H9 (cell line): Measurements from ENCODE around the gene ZNRF3. TPM values are rescaled to one million over a fixed set of nuclear protein-coding genes. Genes with fewer than 3 reads are reported as not detected.

Experiments used
- DNase-seq: peaks from one replicate; pipeline ENCODE4 v3.0.0-alpha.2; 2017
- H2AFZ ChIP-seq: one replicate; pipeline ENCODE4 v1.6.1; 2013; ENCODE audit warnings: mild to moderate bottlenecking, low read length, control low read depth, moderate library complexity
- H2AK5ac ChIP-seq: 2 replicates; pipeline ENCODE4 v1.6.1; 2013; ENCODE audit warnings: low read length, control low read depth, mixed read lengths; ENCODE audit not compliant: insufficient read length
- H2BK120ac ChIP-seq: one replicate; pipeline ENCODE4 v1.6.1; 2013; ENCODE audit warnings: low read depth, mild to moderate bottlenecking, low read length, control low read depth, inconsistent platforms; ENCODE audit not compliant: poor library complexity, severe bottlenecking
- H2BK12ac ChIP-seq: 2 replicates; pipeline ENCODE4 v1.6.1; 2013; ENCODE audit warnings: low read length, control low read depth, mixed read lengths, low read depth; ENCODE audit not compliant: insufficient read length
- H2BK15ac ChIP-seq: 2 replicates; pipeline ENCODE4 v1.6.1; 2013; ENCODE audit warnings: low read depth, low read length, control low read depth
- H2BK20ac ChIP-seq: one replicate; pipeline ENCODE4 v1.6.1; 2013; ENCODE audit warnings: low read depth, mild to moderate bottlenecking, low read length, control low read depth, inconsistent platforms; ENCODE audit not compliant: poor library complexity, severe bottlenecking
- H2BK5ac ChIP-seq: 2 replicates; pipeline ENCODE4 v1.6.1; 2013; ENCODE audit warnings: low read length, control low read depth, mixed read lengths; ENCODE audit not compliant: insufficient read length
- H3K14ac ChIP-seq: 2 replicates; pipeline ENCODE4 v1.6.1; 2013; ENCODE audit warnings: low read length, control low read depth; ENCODE audit not compliant: insufficient read depth
- H3K18ac ChIP-seq: 2 replicates; pipeline ENCODE4 v1.6.1; 2013; ENCODE audit warnings: low read depth, mild to moderate bottlenecking, mixed read lengths, low read length, control low read depth; ENCODE audit not compliant: insufficient read length
- H3K23ac ChIP-seq: 2 replicates; pipeline ENCODE4 v1.6.1; 2013; ENCODE audit warnings: low read length, control low read depth, mixed read lengths, low read depth; ENCODE audit not compliant: insufficient read length
- H3K23me2 ChIP-seq: 2 replicates; pipeline ENCODE4 v1.6.1; 2013; ENCODE audit warnings: low read depth, mild to moderate bottlenecking, mixed read lengths, low read length, control low read depth; ENCODE audit not compliant: insufficient read length, poor library complexity, severe bottlenecking
- H3K27ac ChIP-seq: 2 replicates; pipeline ENCODE4 v1.5.1; 2013; ENCODE audit warnings: low read length, control low read depth, mixed read lengths, low read depth; ENCODE audit not compliant: insufficient read length
- H3K27me3 ChIP-seq: 2 replicates; pipeline ENCODE4 v1.6.1; 2013; ENCODE audit warnings: low read length, control low read depth, inconsistent platforms; ENCODE audit not compliant: insufficient read depth
- H3K4ac ChIP-seq: 2 replicates; pipeline ENCODE4 v1.6.1; 2013; ENCODE audit warnings: low read depth, mild to moderate bottlenecking, control low read depth, inconsistent platforms, low read length, moderate library complexity
- H3K4me1 ChIP-seq: 2 replicates; pipeline ENCODE4 v1.6.1; 2013; ENCODE audit warnings: low read length, control low read depth, inconsistent platforms; ENCODE audit not compliant: insufficient read depth
- H3K4me2 ChIP-seq: 2 replicates; pipeline ENCODE4 v1.6.1; 2013; ENCODE audit warnings: low read length, control low read depth, mixed read lengths; ENCODE audit not compliant: insufficient read length, insufficient read depth
- H3K56ac ChIP-seq: 2 replicates; pipeline ENCODE4 v1.6.1; 2013; ENCODE audit warnings: low read depth, mild to moderate bottlenecking, mixed read lengths, low read length, control low read depth; ENCODE audit not compliant: insufficient read length
- H3K79me1 ChIP-seq: 2 replicates; pipeline ENCODE4 v1.6.1; 2013; ENCODE audit warnings: low read depth, mild to moderate bottlenecking, moderate library complexity, low read length, control low read depth, inconsistent platforms; ENCODE audit not compliant: insufficient read depth, poor library complexity, severe bottlenecking
- H3K79me2 ChIP-seq: 2 replicates; pipeline ENCODE4 v1.6.1; 2013; ENCODE audit warnings: low read length, control low read depth, inconsistent platforms; ENCODE audit not compliant: insufficient read depth
- H3K9ac ChIP-seq: 2 replicates; pipeline ENCODE4 v1.6.1; 2013; ENCODE audit warnings: low read length, control low read depth, mixed read lengths; ENCODE audit not compliant: insufficient read length; ENCODE audit errors: extremely low read depth
- H3K9me3 ChIP-seq: one replicate; pipeline ENCODE4 v1.6.1; 2013; ENCODE audit warnings: low read depth, low read length, inconsistent platforms; ENCODE audit not compliant: control insufficient read depth
- H3T11ph ChIP-seq: one replicate; pipeline ENCODE4 v1.6.1; 2013; ENCODE audit warnings: mild to moderate bottlenecking, low read length, control low read depth, inconsistent platforms
- H4K20me1 ChIP-seq: one replicate; pipeline ENCODE4 v1.6.1; 2013; ENCODE audit not compliant: control insufficient read depth, insufficient read length, insufficient read depth
- H4K5ac ChIP-seq: 2 replicates; pipeline ENCODE4 v1.6.1; 2013; ENCODE audit warnings: low read depth, mild to moderate bottlenecking, mixed read lengths, low read length, control low read depth; ENCODE audit not compliant: insufficient read length
- H4K8ac ChIP-seq: replicated peaks from 2 replicates; pipeline ENCODE4 v1.6.1; 2013; ENCODE audit warnings: low read length, control low read depth, mixed read lengths, low read depth; ENCODE audit not compliant: insufficient read length
- H4K91ac ChIP-seq: 2 replicates; pipeline ENCODE4 v1.6.1; 2013; ENCODE audit warnings: low read depth, mild to moderate bottlenecking, moderate library complexity, mixed read lengths, low read length, control low read depth; ENCODE audit not compliant: insufficient read length
- H3K27ac Mint-ChIP-seq, 3 experiments: 2 replicates in 2 of 3; 3 replicates in 1 of 3; pipeline ENCODE4 v1.8.0; 2020 to 2021; ENCODE audit warnings: mixed read lengths in 3 of 3, mild to moderate bottlenecking in 1 of 3, moderate library complexity in 1 of 3
- H3K27me3 Mint-ChIP-seq: 2 replicates; pipeline ENCODE4 v1.8.0; 2021; ENCODE audit warnings: low read depth, mild to moderate bottlenecking, moderate library complexity, mixed read lengths
- H3K36me3 Mint-ChIP-seq, 3 experiments: 2 replicates in 2 of 3; 3 replicates in 1 of 3; pipeline ENCODE4 v1.8.0; 2020 to 2021; ENCODE audit warnings: low read depth in 3 of 3, mixed read lengths in 3 of 3; ENCODE audit not compliant: insufficient read depth in 1 of 3
- H3K4me1 Mint-ChIP-seq, 2 experiments: 2 replicates each; pipeline ENCODE4 v1.8.0; 2020; ENCODE audit warnings: mixed read lengths in 2 of 2
- H3K4me3 Mint-ChIP-seq, 2 experiments: 2 replicates in 1 of 2; 3 replicates in 1 of 2; pipeline ENCODE4 v1.8.0; 2020 to 2021; ENCODE audit warnings: mild to moderate bottlenecking in 2 of 2, mixed read lengths in 2 of 2, moderate library complexity in 1 of 2
- H3K9me3 Mint-ChIP-seq, 2 experiments: 2 replicates in 1 of 2; 3 replicates in 1 of 2; pipeline ENCODE4 v1.8.0; 2020; ENCODE audit warnings: mild to moderate bottlenecking in 2 of 2, mixed read lengths in 2 of 2, moderate library complexity in 1 of 2
- WGBS: extraction: QIAGEN DNeasy Blood & Tissue Kit; methylation state at CpG from one replicate; pipeline ENCODE4 v1.1.7; 2013; ENCODE audit warnings: missing lambda C conversion rate, low lambda C conversion rate, mixed read lengths; ENCODE audit not compliant: insufficient read length; ENCODE audit errors: extremely low coverage; 5-methylcytosine and 5-hydroxymethylcytosine counted together
- total RNA-seq: library from RNA; stranded (reverse); gene quantifications from 2 replicates; pipeline ENCODE4 v1.2.1, GENCODE V29; 2021
- TF ChIP-seq, protein P1 (sequence below): fragments of 200-600 bp; sonication (generic); conservative IDR thresholded peaks from 3 replicates; pipeline ENCODE4 v1.8.0; 2021; ENCODE audit warnings: antibody characterized with exemption, mild to moderate bottlenecking

The ZNRF3 gene
- total RNA-seq, 1 experiment from 2014 or later, result 20.6 TPM

DNA sequence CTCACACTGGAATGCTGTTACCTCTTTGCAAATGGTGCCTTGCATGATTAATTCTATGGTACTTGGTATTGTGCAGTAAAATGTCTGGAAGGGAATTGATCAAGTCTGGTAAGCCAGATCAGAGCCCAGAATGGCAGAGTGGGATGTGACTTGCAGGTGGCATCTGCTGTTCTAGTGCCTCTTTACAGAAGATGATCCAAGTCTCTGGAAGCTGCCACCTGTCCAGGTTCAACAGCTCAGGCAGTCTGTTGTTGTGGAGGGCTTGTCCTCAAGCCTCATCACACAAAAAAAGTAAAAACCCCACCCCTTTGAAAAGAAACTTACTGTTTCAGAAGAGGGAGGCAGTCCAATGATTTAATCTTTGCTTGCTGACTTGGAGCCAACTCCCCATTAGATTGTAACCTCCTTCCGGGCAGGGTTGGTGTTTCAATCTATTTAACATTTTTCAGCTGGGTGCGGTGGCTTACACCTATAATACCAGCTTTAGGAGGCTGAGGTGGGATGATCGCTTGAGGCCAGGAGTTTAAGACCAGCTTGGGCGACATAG is 17.1 kb downstream of the ZNRF3 start:
- H3K4me3 Mint-ChIP-seq, result no peak overlapping the region
- peaks cover 62 to 64% of the 10 kb centered on the region in 2 experiments for H3K4me1 Mint-ChIP-seq
- Histone ChIP-seq H3K56ac (no peak overlapping the region), H3K4me2 (no peak overlapping the region), H2BK15ac (no peak overlapping the region), H3K4ac (no peak overlapping the region), H3K4me1 (peaks cover 24% of the 10 kb centered on the region; the same call in 1 of the 2 replicates), H3K23me2 (no peaks in the 10 kb centered on the region), H2AK5ac (no peak overlapping the region), H3K23ac (no peak overlapping the region), H2BK5ac (no peak overlapping the region), H3T11ph (no peak overlapping the region), H3K27me3 (no peaks in the 10 kb centered on the region), H3K9me3 (no peaks in the 10 kb centered on the region), H3K9ac (no peak overlapping the region), H3K79me1 (peaks cover 5% of the 10 kb centered on the region), H4K20me1 (no peaks in the 10 kb centered on the region), H3K14ac (no peak overlapping the region), H2BK20ac (no peak overlapping the region), H4K91ac (no peak overlapping the region), H2BK120ac (no peak overlapping the region), H4K5ac (no peak overlapping the region), H2AFZ (no peak overlapping the region), H3K27ac (no peak overlapping the region), H3K79me2 (peaks cover 38% of the 10 kb centered on the region; the same call in 1 of the 2 replicates), H4K8ac (no peak overlapping the region), H3K18ac (no peak overlapping the region), H2BK12ac (no peak overlapping the region)
- no peaks in the 10 kb centered on the region; a peak in 2 of 7 replicates for H3K36me3 Mint-ChIP-seq
- no peaks in the 10 kb centered on the region for H3K9me3 Mint-ChIP-seq
- no peaks in the 10 kb centered on the region for H3K27me3 Mint-ChIP-seq
- no peak for DNase-seq
- TF ChIP-seq, protein P1, sequence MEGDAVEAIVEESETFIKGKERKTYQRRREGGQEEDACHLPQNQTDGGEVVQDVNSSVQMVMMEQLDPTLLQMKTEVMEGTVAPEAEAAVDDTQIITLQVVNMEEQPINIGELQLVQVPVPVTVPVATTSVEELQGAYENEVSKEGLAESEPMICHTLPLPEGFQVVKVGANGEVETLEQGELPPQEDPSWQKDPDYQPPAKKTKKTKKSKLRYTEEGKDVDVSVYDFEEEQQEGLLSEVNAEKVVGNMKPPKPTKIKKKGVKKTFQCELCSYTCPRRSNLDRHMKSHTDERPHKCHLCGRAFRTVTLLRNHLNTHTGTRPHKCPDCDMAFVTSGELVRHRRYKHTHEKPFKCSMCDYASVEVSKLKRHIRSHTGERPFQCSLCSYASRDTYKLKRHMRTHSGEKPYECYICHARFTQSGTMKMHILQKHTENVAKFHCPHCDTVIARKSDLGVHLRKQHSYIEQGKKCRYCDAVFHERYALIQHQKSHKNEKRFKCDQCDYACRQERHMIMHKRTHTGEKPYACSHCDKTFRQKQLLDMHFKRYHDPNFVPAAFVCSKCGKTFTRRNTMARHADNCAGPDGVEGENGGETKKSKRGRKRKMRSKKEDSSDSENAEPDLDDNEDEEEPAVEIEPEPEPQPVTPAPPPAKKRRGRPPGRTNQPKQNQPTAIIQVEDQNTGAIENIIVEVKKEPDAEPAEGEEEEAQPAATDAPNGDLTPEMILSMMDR, result no peak
- WGBS, result no CpG with 5 or more reads among the region's 4 CpGs
- no peak overlapping the region for H3K27ac Mint-ChIP-seq
